SHP77 (cell line): ENCODE results near the gene IL26.

Experiments used
- DNase-seq, 2 experiments: peaks; one replicate each; lab custom pipeline; 2025; lab: John Stamatoyannopoulos, UW

The IL26 gene

GRCh38 chr12:68239309-68239982 lies 13.8 kb upstream of the IL26 start:
- DNase-seq, result no peak

GRCh38 chr12:68237619-68238018 lies 12.0 kb upstream of the IL26 start:
- no peak for DNase-seq

GRCh38 chr12:68237078-68237477 lies 11.5 kb upstream of the IL26 start:
- DNase-seq, result no peak

DNA sequence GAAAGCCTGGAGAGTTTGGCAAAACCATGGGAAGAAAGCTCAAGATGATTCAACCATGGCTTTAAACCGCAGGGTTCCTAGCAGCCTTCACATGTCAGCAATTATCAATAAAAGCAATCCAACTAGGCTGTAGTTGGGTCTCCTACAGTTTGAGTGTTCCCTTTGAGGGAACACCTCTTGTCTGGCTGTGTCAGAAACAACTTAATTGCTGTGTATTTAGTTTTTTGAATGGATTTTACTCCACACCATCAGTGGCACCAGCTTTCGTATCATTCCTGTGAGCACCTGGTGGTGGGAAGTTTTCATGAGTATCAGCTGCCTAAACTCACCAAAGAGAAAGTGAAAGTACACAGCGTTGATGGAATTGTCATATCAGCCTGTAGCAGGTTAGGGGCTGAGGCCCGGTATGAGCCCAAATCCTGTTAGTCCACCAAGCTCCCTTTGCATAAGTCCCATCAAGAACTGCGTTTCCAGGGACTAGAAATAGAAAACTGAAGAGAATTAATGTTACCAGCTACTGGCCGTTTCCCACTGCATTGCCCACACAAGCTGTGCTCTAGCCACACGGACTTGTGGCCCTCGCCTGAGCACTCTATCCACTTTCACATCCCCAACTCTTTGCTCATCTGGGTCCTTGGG lies 10.9 kb upstream of the IL26 start:
- peak; percentile 6 to 8 for DNase-seq

DNA sequence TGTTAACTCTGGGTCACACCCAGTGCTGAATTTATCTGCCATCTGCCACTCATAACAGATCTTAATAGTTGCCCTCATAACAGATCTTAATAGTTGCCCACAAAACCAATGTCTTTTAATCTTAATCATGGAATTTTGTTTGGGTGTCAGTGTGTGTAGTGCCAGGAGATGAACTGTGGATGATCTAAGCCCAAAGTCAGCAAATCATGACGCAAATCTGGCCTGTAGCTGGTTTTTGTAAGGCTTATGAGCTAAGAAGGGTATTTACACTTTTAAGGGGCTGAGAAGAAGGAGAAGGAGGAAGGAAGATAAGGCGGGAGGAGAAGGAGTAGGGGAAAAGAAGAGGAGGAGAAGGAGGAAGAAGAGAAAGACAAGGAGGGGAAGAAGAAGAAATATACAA lies 10.0 kb upstream of the IL26 start:
- no peak for DNase-seq

DNA sequence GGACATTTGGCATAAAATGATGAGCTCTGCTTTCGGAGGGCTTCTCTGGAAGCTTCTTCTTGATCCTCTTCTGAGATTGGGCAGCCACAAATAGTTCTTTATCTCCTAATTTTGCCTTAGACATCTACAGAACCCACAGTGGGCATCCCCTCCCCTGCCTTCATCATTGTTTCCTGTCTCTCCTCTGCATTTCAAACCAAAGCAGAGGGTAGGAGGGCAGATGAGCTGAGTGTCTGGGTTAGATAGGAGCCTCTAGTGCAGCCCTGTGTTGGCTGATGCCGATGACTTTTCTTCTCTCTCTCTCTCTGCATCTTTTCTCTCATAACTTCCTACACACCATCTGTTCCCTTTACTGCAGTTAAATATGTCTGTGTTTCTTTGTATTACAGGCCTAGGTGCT lies 8.5 kb upstream of the IL26 start:
- no peak for DNase-seq

DNA sequence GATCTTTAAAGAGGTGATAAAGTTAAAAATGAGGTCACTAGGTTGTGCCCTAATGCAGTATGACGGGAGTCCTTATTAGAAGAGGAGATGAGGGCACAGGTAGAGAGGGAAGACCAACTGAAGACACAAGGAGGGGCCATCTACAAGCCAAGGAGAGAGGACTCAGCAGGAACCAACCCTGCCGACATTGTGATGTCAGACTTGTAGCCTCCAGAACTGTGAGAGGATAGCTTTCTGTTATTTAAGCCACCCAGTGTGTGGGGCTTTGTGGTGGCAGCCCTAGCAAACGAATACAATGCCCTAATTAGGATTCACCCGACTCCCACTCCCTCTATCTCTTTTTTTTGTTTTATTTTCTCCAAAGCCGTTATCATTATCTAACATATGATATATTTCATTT lies 7.9 kb upstream of the IL26 start:
- DNase-seq, result no peak

DNA sequence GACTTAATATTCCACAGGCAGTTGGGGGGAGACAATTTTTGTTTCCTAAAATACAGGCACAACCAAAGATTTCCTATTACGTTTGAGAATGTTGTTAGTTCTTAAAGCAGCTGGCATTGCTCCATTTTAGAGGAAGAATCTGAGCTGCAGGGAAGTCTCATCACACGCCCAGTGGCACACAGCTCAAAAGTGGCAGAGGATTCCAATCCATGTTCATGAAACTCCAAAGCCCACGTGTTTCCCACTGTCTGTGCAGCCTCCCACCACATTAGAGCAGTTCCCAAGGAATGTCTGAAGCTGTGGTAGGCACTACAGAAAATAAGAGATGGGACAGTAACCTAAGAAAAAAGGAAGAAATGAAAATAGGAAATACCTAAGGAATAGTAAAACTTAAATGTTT lies 6.1 kb upstream of the IL26 start:
- no peak for DNase-seq

DNA sequence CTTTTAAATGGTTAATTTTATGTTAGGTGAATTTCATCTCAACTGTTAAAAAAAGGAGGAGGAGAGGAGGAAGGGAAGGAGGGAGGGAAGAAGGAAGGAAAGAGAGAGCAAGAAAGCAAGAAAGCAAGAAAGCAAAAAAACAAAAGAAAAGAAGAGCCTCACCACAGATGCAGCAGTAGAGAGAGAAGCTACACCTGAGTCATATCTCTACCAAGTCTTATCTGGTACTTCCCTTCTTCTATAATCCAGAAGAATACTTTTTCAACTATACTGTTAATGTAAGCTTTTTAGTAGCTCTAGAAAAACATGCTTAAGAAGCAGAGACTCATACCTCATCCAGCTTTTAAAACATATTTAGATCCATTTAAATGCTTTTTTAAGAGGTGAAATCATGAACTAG lies 5.6 kb upstream of the IL26 start:
- no peak for DNase-seq

- no peak for DNase-seq
Observed at GRCh38 chr12:68229956-68230355, 4.3 kb upstream of the IL26 start.

GRCh38 chr12:68227356-68227755 lies 1.7 kb upstream of the IL26 start:
- no peak for DNase-seq

DNA sequence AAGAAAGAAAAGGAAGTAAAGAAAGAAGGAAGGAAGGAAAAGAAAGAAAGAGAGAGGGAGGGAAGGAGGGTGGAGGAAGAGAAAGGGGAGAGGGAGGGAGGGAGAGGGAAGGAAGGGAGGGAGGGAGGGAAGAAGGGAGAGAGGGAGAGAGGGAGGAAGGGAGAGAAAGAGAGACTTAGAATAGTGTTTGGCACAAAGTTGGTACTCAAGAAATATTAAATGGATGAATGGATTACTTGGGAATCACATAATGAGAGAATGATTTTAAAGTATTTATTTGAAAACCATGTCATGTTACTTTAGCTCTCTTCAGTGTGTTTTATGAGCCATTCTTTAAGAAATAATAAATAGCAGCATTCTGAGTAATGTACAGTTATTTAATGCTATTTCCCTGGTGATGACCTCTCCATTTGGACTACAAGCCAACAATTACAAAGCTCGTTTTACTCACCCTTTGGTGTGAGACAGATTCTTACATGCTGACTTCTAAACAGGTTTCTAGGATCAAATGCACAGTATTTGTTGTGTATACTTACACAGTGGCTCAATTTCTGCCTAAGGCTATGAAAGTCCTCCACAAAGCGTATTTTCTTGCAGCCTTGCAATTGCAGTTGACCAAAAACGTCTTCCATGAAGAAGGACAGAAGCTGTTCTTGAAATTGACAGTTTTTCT lies 861 bp downstream of the IL26 start:
- DNase-seq, result no peak

GRCh38 chr12:68223067-68223747 lies 2.4 kb downstream of the IL26 start:
- DNase-seq, result peak; percentile 50 to 79

- DNase-seq, result peak; percentile 8 to 29
Observed at GRCh38 chr12:68222326-68222725, 3.3 kb downstream of the IL26 start.

DNA sequence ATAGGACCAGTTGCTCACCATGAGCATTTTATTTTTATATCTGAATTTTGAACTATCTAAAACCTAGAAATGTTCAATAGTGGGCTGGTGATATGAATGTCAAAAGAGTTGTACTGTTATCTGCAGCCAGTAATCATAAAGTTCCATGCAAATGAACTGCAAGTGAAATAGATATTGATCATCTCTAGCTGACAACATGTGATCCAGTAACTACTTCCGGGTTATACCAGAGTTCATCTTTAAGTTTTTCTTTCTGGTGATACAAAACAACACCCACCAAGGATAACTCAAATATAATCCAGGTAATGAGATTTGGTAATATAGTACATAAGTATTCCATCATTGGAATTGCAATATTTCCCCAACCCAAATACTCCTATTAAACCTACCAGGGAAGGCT lies 4.1 kb downstream of the IL26 start:
- DNase-seq, result no peak

GRCh38 chr12:68210875-68211274 lies 14.7 kb downstream of the IL26 start:
- no peak for DNase-seq

DNA sequence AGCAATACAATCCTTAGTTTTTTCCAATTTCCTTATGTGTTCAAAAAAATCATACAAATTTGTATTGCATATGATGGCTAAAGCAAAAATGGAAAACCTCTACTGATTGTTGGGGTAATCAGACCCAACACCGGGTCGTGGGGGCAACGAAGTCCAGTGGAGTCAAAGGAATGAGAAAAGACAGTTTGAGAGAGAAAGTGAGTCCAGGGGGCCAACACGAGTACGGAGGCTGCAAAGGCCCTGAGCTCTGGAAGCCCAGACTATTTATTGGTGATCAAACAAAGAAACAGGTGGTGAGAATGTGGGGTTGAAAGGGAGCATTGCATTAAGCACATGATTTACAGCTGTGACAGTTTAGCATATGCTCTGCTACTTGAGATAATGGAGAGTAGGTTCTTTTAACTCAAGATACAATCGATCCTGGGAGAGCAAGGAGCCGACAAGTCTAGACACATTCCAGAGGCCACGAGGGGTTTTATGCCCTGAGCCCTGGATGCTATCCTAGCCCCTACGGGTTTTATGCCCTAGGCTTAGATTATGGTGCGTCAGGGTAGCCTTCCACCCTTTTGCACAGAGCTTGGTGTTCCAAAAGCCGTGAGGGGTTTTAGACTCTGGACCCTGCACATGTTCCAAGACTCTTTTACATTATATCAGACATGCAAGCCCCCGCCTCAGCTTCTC lies 16.4 kb downstream of the IL26 start:
- DNase-seq, result peak in 1 of 2 experiments; percentile 57

- DNase-seq, result no peak
Observed at GRCh38 chr12:68207276-68207675, 18.3 kb downstream of the IL26 start.

- DNase-seq, result peak in 1 of 2 experiments; percentile 17
Observed at GRCh38 chr12:68206446-68206845, 19.2 kb downstream of the IL26 start.

- no peak for DNase-seq
Observed at GRCh38 chr12:68203460-68203875, 22.1 kb downstream of the IL26 start.

GRCh38 chr12:68200854-68201253 lies 24.8 kb downstream of the IL26 start:
- DNase-seq, result no peak

DNA sequence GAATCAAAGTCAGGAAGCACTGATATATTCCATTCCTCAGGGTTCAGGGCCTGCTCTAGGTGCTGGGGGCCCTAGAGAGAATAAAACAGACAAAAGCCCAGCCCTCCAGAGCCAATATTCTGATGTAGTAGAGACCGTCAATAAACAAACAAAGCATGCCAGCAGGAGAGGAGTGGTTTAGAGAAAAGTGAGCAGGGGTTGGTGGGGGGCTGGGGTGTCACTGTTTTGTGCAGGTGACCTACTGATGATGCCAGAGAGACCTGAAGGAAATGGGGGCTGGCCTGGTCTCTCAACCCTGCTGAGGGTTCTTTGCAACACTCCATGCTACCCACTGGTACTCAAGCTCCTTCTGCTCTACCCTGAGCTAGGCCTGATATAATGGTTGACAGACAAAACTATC lies 26.5 kb downstream of the IL26 start:
- DNase-seq, result no peak
